NCI-H446 (cell line): ENCODE data around the gene BAIAP2.

ENCODE experiments used
- DNase-seq, 2 experiments: peaks; one replicate each; lab custom pipeline; 2025; lab: John Stamatoyannopoulos, UW

Gene BAIAP2

GRCh38 chr17:81034779-81035520 is at the start of gene BAIAP2:
TSS of gene BAIAP2 (plus strand) at chr17:81035151. CDS start at chr17:81035255, 104 bp downstream.
- peak; percentile 92 to 98 for DNase-seq

- DNase-seq = no peak
Observed at GRCh38 chr17:80986046-80986445, 48.9 kb upstream of the BAIAP2 start.

GRCh38 chr17:80986816-80987475 is 48.0 kb upstream of the BAIAP2 start:
- DNase-seq = no peak

GRCh38 chr17:80987941-80988461 is 47.0 kb upstream of the BAIAP2 start:
- no peak for DNase-seq

GRCh38 chr17:80989586-80989913 is 45.4 kb upstream of the BAIAP2 start:
- no peak for DNase-seq

- no peak for DNase-seq
Observed at GRCh38 chr17:80990921-80991644, 43.9 kb upstream of the BAIAP2 start.

- DNase-seq = peak in 1 of 2 experiments; percentile 84
Observed at GRCh38 chr17:80991645-80992076, 43.3 kb upstream of the BAIAP2 start, which contains the start of gene CHMP6. TSS of gene CHMP6 (plus strand) at chr17:80991841. CDS start at chr17:80991919, 78 bp downstream.

GRCh38 chr17:80992077-80992947 is 42.6 kb upstream of the BAIAP2 start:
- no peak for DNase-seq

- DNase-seq = no peak
Observed at GRCh38 chr17:80992948-80993624, 41.9 kb upstream of the BAIAP2 start.

- DNase-seq = no peak
Observed at GRCh38 chr17:80995131-80995530, 39.8 kb upstream of the BAIAP2 start.

- no peak for DNase-seq
Observed at GRCh38 chr17:80996422-80997305, 38.3 kb upstream of the BAIAP2 start.

GRCh38 chr17:80997424-80998117 is 37.4 kb upstream of the BAIAP2 start:
- DNase-seq = no peak

GRCh38 chr17:80998118-80998747 is 36.7 kb upstream of the BAIAP2 start:
- DNase-seq = no peak

GRCh38 chr17:80998748-80999535 is 36.0 kb upstream of the BAIAP2 start:
- DNase-seq = no peak

- no peak for DNase-seq
Observed at GRCh38 chr17:80999536-81000333, 35.2 kb upstream of the BAIAP2 start.

- no peak for DNase-seq
Observed at GRCh38 chr17:81000334-81000630, 34.7 kb upstream of the BAIAP2 start.

- DNase-seq = peak in 1 of 2 experiments; percentile 37
Observed at GRCh38 chr17:81000631-81001357, 34.2 kb upstream of the BAIAP2 start.
